GM10248 (cell line): ENCODE results near the gene CD4.

Experiments
- CTCF ChIA-PET: fragments of 300-600 bp; sonication (Branson Sonifier 250); formaldehyde crosslinking; extraction: SDS; loops from one replicate; lab custom pipeline; 2021; ENCODE audit warnings: antibody characterized with exemption; lab: Yijun Ruan, JAX
- POLR2A ChIA-PET: fragments of 350-650 bp; sonication (Branson Sonifier 250); formaldehyde crosslinking; extraction: SDS; loops from one replicate; lab custom pipeline; 2020; ENCODE audit warnings: antibody characterized with exemption; lab: Yijun Ruan, JAX
- DNase-seq: peaks from one replicate; pipeline ENCODE4 v3.0.0; 2012; ENCODE audit errors: extremely low spot score
- CTCF ChIP-seq: IDR thresholded peaks from 2 replicates; pipeline ENCODE4 v1.5.1; 2012; ENCODE audit warnings: mild to moderate bottlenecking, low read depth; ENCODE audit errors: extremely low read depth, missing control alignments, control extremely low read depth

The CD4 gene

GRCh38 chr12:6824085-6824775, 34.9 kb downstream of the CD4 start:
- TF ChIP-seq CTCF = no peak
- no peak for DNase-seq
- ChIA-PET CTCF (interaction anchor here (0.7 to 7.6 kb wide), 22 partner anchors 10 to 288 kb away, joined by 3 to 60 read pairs (median 4); partner anchors contain the start of genes CD4, GNB3, LPAR5 and MLF2), POLR2A (no interaction called here)

GRCh38 chr12:6824901-6825381, 35.6 kb downstream of the CD4 start:
- ChIA-PET POLR2A (no interaction called here), CTCF (interaction anchor here (0.7 to 7.6 kb wide), 26 partner anchors 8 to 287 kb away, joined by 3 to 60 read pairs (median 5); partner anchors contain the start of genes CD4, CDCA3, GNB3 and LPAR5)
- no peak for DNase-seq
- no peak for TF ChIP-seq CTCF

- TF ChIP-seq CTCF = peak; percentile 93
- ChIA-PET CTCF (interaction anchor here (0.6 to 7.6 kb wide), 33 partner anchors 9 to 287 kb away, joined by 3 to 60 read pairs (median 4); partner anchors contain the start of genes CD4, CDCA3, GNB3 and LAG3), POLR2A (no interaction called here)
Measured at GRCh38 chr12:6825398-6826124, 36.2 kb downstream of the CD4 start.

GRCh38 chr12:6826125-6826733, 36.9 kb downstream of the CD4 start:
- TF ChIP-seq CTCF = no peak
- CTCF ChIA-PET = interaction anchor here (0.6 to 7.6 kb wide), 20 partner anchors 8 to 163 kb away, joined by 3 to 60 read pairs (median 6); partner anchors contain the start of genes CDCA3, GNB3, LAG3 and MLF2
- POLR2A ChIA-PET = no interaction called here
- DNase-seq = no peak

More at GRCh38 chr12:6825398-6826124, 36.2 kb downstream of the CD4 start:
- peak; percentile 92 for DNase-seq

GRCh38 chr12:6826734-6827436, 37.6 kb downstream of the CD4 start:
- no peak for TF ChIP-seq CTCF
- POLR2A ChIA-PET = no interaction called here
- no peak for DNase-seq
- CTCF ChIA-PET = interaction anchor here (0.6 to 7.6 kb wide), 15 partner anchors 8 to 163 kb away, joined by 3 to 60 read pairs (median 6); partner anchors contain the start of genes CDCA3, GNB3, MLF2 and PTMS

- ChIA-PET CTCF (interaction anchor here (0.8 to 7.6 kb wide), 6 partner anchors 7 to 74 kb away, joined by 3 to 60 read pairs (median 19); partner anchors contain the start of genes GNB3, MLF2 and PTMS), POLR2A (no interaction called here)
- no peak for DNase-seq
- no peak for TF ChIP-seq CTCF
Measured at GRCh38 chr12:6827437-6827911, 38.1 kb downstream of the CD4 start.
